HepG2 (cell line): ENCODE measurements around the gene CDH23. TPM values are rescaled to one million over a fixed set of nuclear protein-coding genes. Genes with fewer than 3 reads are reported as not detected.
A peak's percentile ranks its signal among the peaks of the same experiment; 100 is the strongest.

Experiments used
- ARID4A ChIP-seq: sonication (generic); formaldehyde crosslinking; IDR thresholded peaks from 2 replicates; pipeline ENCODE4 v1.5.0; 2020; ENCODE audit warnings: mild to moderate bottlenecking, missing genetic modification reagents, borderline replicate concordance
- ATAD3A ChIP-seq: sonication (generic); formaldehyde crosslinking; IDR thresholded peaks from 2 replicates; pipeline ENCODE4 v1.4.0; 2020; ENCODE audit warnings: missing genetic modification reagents
- CBFB ChIP-seq: sonication (generic); formaldehyde crosslinking; IDR thresholded peaks from 2 replicates; pipeline ENCODE4 v1.4.0; 2020; ENCODE audit warnings: missing genetic modification reagents
- DNMT3B ChIP-seq: conservative IDR thresholded peaks from 2 replicates; pipeline ENCODE4 v1.6.1; 2016; ENCODE audit warnings: missing biosample characterization, control low read depth
- GPBP1L1 ChIP-seq: sonication (generic); formaldehyde crosslinking; IDR thresholded peaks from 2 replicates; pipeline ENCODE4 v1.5.0; 2020; ENCODE audit warnings: mild to moderate bottlenecking, missing genetic modification reagents
- GTF3A ChIP-seq: sonication (generic); formaldehyde crosslinking; conservative IDR thresholded peaks from 2 replicates; pipeline ENCODE4 v1.4.0; 2020; ENCODE audit warnings: mild to moderate bottlenecking, missing genetic modification reagents
- HMG20A ChIP-seq: IDR thresholded peaks from 2 replicates; pipeline ENCODE4 v1.6.1; 2016; ENCODE audit warnings: borderline replicate concordance
- JUND ChIP-seq: sonication (generic); formaldehyde crosslinking; IDR thresholded peaks from 2 replicates; pipeline ENCODE4 v1.8.0; 2022; ENCODE audit warnings: mild to moderate bottlenecking, missing genetic modification reagents
- KDM5A ChIP-seq: fragments of 200-600 bp; sonication (generic); IDR thresholded peaks from 2 replicates; pipeline ENCODE4 v1.7.0; 2018; ENCODE audit warnings: antibody characterized with exemption, mild to moderate bottlenecking, low read length, borderline replicate concordance
- KLF9 ChIP-seq: IDR thresholded peaks from 2 replicates; pipeline ENCODE4 v1.6.1; 2016; ENCODE audit warnings: low read depth
- SRSF4 ChIP-seq: fragments of 200-400 bp; formaldehyde crosslinking; IDR thresholded peaks from one replicate; pipeline ENCODE4 v1.6.1; 2018; ENCODE audit warnings: mild to moderate bottlenecking, low read depth, low read length, moderate library complexity; ENCODE audit not compliant: poor library complexity, severe bottlenecking
- STAT5B ChIP-seq: sonication (generic); formaldehyde crosslinking; IDR thresholded peaks from 2 replicates; pipeline ENCODE4 v1.4.0; 2020; ENCODE audit warnings: missing genetic modification reagents
- TBX2 ChIP-seq: sonication (generic); formaldehyde crosslinking; IDR thresholded peaks from 2 replicates; pipeline ENCODE4 v1.5.0; 2020; ENCODE audit warnings: missing genetic modification reagents, mild to moderate bottlenecking, borderline replicate concordance
- THRA ChIP-seq: sonication (generic); formaldehyde crosslinking; IDR thresholded peaks from 2 replicates; pipeline ENCODE4 v1.4.0; 2020; ENCODE audit warnings: missing genetic modification reagents, borderline replicate concordance
- ZBTB34 ChIP-seq: sonication (generic); formaldehyde crosslinking; IDR thresholded peaks from 2 replicates; pipeline ENCODE4 v1.8.0; 2022; ENCODE audit warnings: mild to moderate bottlenecking, missing genetic modification reagents
- ZC3H13 ChIP-seq: sonication (generic); formaldehyde crosslinking; IDR thresholded peaks from 2 replicates; pipeline ENCODE4 v1.8.1; 2023; ENCODE audit warnings: mild to moderate bottlenecking, missing genetic modification reagents, moderate library complexity
- ZFAT ChIP-seq: sonication (generic); formaldehyde crosslinking; conservative IDR thresholded peaks from 2 replicates; pipeline ENCODE4 v1.8.1; 2023; ENCODE audit warnings: missing genetic modification reagents, inconsistent platforms
- ZMYM3 ChIP-seq: sonication (generic); formaldehyde crosslinking; IDR thresholded peaks from 2 replicates; pipeline ENCODE4 v1.5.1; 2020; ENCODE audit warnings: mild to moderate bottlenecking, missing genetic modification reagents
- ZNF329 ChIP-seq: sonication (generic); formaldehyde crosslinking; IDR thresholded peaks from 2 replicates; pipeline ENCODE4 v1.9.0; 2021; ENCODE audit warnings: low read depth, mild to moderate bottlenecking, missing genetic modification reagents
- ZNF451 ChIP-seq: sonication (generic); formaldehyde crosslinking; IDR thresholded peaks from 2 replicates; pipeline ENCODE4 v1.5.0; 2020; ENCODE audit warnings: mild to moderate bottlenecking, missing genetic modification reagents
- ZNF501 ChIP-seq: sonication (generic); formaldehyde crosslinking; IDR thresholded peaks from 2 replicates; pipeline ENCODE4 v1.5.1; 2020; ENCODE audit warnings: mild to moderate bottlenecking, moderate library complexity, missing genetic modification reagents
- ZNF850 ChIP-seq: sonication (generic); formaldehyde crosslinking; conservative IDR thresholded peaks from 2 replicates; pipeline ENCODE4 v1.9.0; 2021; ENCODE audit warnings: mild to moderate bottlenecking, missing genetic modification reagents
- polyA plus RNA-seq, 8 experiments: library from polyadenylated mRNA; depleted of rRNA in 3 of 8; stranded (reverse) in 7 of 8; unstranded in 1 of 8; fragments of >200 nt; fragmentation: Illumina TruSeq in 4 of 8; extraction: Trizol in 4 of 8; gene quantifications; 2 replicates each; pipeline versions ENCODE4 v1.2.1 to v1.2.3, GENCODE V29; 2011 to 2016; ENCODE audit warnings: low read depth in 4 of 8, missing spikeins in 1 of 8, mixed read lengths in 1 of 8; ENCODE audit not compliant: insufficient read depth in 1 of 8
- total RNA-seq, 5 experiments: library from RNA; depleted of rRNA; stranded (reverse); fragments of >200 nt; fragmentation: Illumina TruSeq; extraction: Trizol; gene quantifications; 2 replicates each; pipeline ENCODE4 v1.2.3, GENCODE V29; 2016; ENCODE audit warnings: low read depth in 1 of 5

Gene CDH23
- total and polyA plus RNA-seq, 2 of the 13 experiments (the other 11 are each of a cell fraction or from before 2014, with no cell fraction given) = 0.13 TPM; not detected in 1

- TF ChIP-seq ARID4A = peak; percentile 71; the same call in 1 of the 2 replicates
- TF ChIP-seq DNMT3B (CRISPR knock-in tag) = no peak
- peak; percentile 87; the same call in 1 of the 2 replicates for TF ChIP-seq TBX2 (CRISPR knock-in tag)
- no peak for TF ChIP-seq ZNF329 (CRISPR knock-in tag)
- no peak; the same call in 1 of the 2 replicates for TF ChIP-seq ZNF451 (CRISPR knock-in tag)
- TF ChIP-seq ZNF501 (CRISPR knock-in tag) = peak; percentile 40; the same call in 1 of the 2 replicates
- TF ChIP-seq THRA (CRISPR knock-in tag) = peak; percentile 52; the same call in 1 of the 2 replicates
- TF ChIP-seq STAT5B = no peak
- TF ChIP-seq ZMYM3 (CRISPR knock-in tag) = peak; percentile 92
- no peak for TF ChIP-seq ATAD3A (CRISPR knock-in tag)
- no peak for TF ChIP-seq KDM5A
- TF ChIP-seq GPBP1L1 (CRISPR knock-in tag) = no peak
- no peak for TF ChIP-seq KLF9 (CRISPR knock-in tag)
- no peak for TF ChIP-seq ZNF850
- TF ChIP-seq ZC3H13 (CRISPR knock-in tag) = no peak
- TF ChIP-seq ZFAT = no peak
- TF ChIP-seq HMG20A = peak; percentile 66; the same call in 1 of the 2 replicates
- 0 out of 2 replicates have a peak, but pooled peaks have one; percentile 34 for TF ChIP-seq GTF3A (CRISPR knock-in tag)
- no peak for TF ChIP-seq CBFB (CRISPR knock-in tag)
- no peak for TF ChIP-seq SRSF4
- TF ChIP-seq ZBTB34 (CRISPR knock-in tag) = peak; percentile 90; the same call in 1 of the 2 replicates
- TF ChIP-seq JUND = no peak
Measured at GRCh38 chr10:71347587-71348395, 48.9 kb upstream of the CDH23 start (continued).
